ENCODE measurements around the gene KLK11.

KLK11 gene

GRCh38 chr19:51015691-51016267, 10.6 kb downstream of the KLK11 start:
- no peak overlapping the region for H3K4me3 ChIP-seq (ENCODE audit: low read length)

GRCh38 chr19:51014242-51014641, 12.2 kb downstream of the KLK11 start:
- no peak overlapping the region for H3K4me3 ChIP-seq (ENCODE audit: low read length)
- TF ChIP-seq CTCF (conservative IDR thresholded peaks at IDR 0.05; ENCODE audit: low read length): no peak
- no peak for DNase-seq (ENCODE audit: low read depth)

More at GRCh38 chr19:51015691-51016267, 10.6 kb downstream of the KLK11 start:
- no peak for DNase-seq (ENCODE audit: low read depth)
- TF ChIP-seq CTCF (conservative IDR thresholded peaks at IDR 0.05; ENCODE audit: low read length): no peak

GRCh38 chr19:51012661-51013190, 13.7 kb downstream of the KLK11 start:
- H3K4me3 ChIP-seq (ENCODE audit: low read length): no peak overlapping the region
- no peak for TF ChIP-seq CTCF (conservative IDR thresholded peaks at IDR 0.05; ENCODE audit: low read length)
- no peak for DNase-seq (ENCODE audit: low read depth)

GRCh38 chr19:51010066-51010795, 16.2 kb downstream of the KLK11 start:
- no peak for TF ChIP-seq CTCF (conservative IDR thresholded peaks at IDR 0.05; ENCODE audit: low read length)
- no peak for DNase-seq (ENCODE audit: low read depth)
- H3K4me3 ChIP-seq (ENCODE audit: low read length): no peak overlapping the region

GRCh38 chr19:51009061-51009891, 17.1 kb downstream of the KLK11 start:
- H3K4me3 ChIP-seq (ENCODE audit: low read length): no peak overlapping the region
- no peak for DNase-seq (ENCODE audit: low read depth)
- TF ChIP-seq CTCF (conservative IDR thresholded peaks at IDR 0.05; ENCODE audit: low read length): no peak

GRCh38 chr19:51007488-51007887, 18.9 kb downstream of the KLK11 start:
- H3K4me3 ChIP-seq (ENCODE audit: low read length): no peak overlapping the region
- TF ChIP-seq CTCF (conservative IDR thresholded peaks at IDR 0.05; ENCODE audit: low read length): no peak
- no peak for DNase-seq (ENCODE audit: low read depth)
